ENCODE measurements around the gene GPR180.

DNA sequence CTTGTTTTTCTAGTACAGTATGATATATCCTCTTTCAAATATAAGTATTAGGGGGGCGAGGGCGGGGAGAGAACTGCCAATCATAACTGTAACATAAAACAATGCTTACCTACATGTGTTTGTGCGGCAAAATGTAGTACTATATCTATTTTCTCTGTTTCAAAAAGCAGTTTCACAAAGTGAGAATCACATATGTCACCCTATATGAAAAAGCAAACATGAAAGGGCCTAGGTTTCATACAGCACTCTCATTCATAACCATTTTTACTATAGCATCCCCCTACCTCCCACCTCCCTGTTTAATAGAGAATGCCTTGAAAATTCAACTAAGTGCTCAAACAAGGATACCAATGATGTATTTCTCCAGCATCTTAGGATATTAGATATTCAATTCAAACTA, 10.9 kb upstream of the GPR180 start:
- no peak for TF ChIP-seq EZH2 (IDR thresholded peaks at IDR 0.05)
- no peak for TF ChIP-seq POLR2AphosphoS5 (IDR thresholded peaks at IDR 0.05; ENCODE audit: borderline replicate concordance, low read depth, low read length)
